ENCODE data around the gene TSPAN3.

DNA sequence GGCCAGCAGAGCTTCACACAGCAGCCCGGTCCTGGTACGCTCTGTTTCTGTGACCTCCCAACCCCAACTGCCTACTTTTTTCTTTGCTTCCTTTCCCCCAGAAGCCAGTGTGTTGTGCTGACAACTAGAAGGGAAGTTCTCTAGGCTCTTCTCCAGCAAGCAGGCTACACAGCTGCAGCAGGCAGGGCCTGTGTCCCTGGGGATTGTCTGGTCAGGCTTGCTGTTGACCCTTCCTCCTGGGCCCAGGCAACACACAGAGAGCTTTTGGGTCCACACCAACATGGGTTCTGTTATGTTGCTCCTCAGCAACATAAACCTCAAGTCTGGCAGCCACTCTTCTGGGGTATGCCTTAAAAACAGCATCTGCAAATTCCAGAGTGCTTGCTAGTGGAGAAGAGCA, 36.2 kb upstream of the TSPAN3 start:
- TF ChIP-seq, protein P1, sequence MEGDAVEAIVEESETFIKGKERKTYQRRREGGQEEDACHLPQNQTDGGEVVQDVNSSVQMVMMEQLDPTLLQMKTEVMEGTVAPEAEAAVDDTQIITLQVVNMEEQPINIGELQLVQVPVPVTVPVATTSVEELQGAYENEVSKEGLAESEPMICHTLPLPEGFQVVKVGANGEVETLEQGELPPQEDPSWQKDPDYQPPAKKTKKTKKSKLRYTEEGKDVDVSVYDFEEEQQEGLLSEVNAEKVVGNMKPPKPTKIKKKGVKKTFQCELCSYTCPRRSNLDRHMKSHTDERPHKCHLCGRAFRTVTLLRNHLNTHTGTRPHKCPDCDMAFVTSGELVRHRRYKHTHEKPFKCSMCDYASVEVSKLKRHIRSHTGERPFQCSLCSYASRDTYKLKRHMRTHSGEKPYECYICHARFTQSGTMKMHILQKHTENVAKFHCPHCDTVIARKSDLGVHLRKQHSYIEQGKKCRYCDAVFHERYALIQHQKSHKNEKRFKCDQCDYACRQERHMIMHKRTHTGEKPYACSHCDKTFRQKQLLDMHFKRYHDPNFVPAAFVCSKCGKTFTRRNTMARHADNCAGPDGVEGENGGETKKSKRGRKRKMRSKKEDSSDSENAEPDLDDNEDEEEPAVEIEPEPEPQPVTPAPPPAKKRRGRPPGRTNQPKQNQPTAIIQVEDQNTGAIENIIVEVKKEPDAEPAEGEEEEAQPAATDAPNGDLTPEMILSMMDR (IDR thresholded peaks at IDR 0.05), result no peak
- TF ChIP-seq POLR2A (IDR thresholded peaks at IDR 0.05) (no peak), POLR2AphosphoS5 (IDR thresholded peaks at IDR 0.05) (no peak)

Measured in breast epithelium (tissue), 3 donors.